Mucosa of rectum (tissue), 2 donors: Measurements from ENCODE around the gene RNF183.

ENCODE experiments used
- H3K27ac ChIP-seq, 2 donors: one replicate each; pipeline ENCODE4 v1.7.0; 2013; ENCODE audit warnings: inconsistent platforms in 2 of 2, low read depth in 2 of 2, low read length in 2 of 2
- H3K27me3 ChIP-seq, 2 donors: one replicate each; pipeline ENCODE4 v1.7.0; 2013; ENCODE audit warnings: low read length in 2 of 2; ENCODE audit not compliant: control insufficient read depth in 2 of 2, insufficient read depth in 2 of 2
- H3K36me3 ChIP-seq, 2 donors: one replicate each; pipeline ENCODE4 v1.7.0; 2013; ENCODE audit warnings: low read length in 2 of 2; ENCODE audit not compliant: control insufficient read depth in 2 of 2, insufficient read depth in 2 of 2
- H3K4me1 ChIP-seq, 2 donors: one replicate each; pipeline ENCODE4 v1.7.0; 2013; ENCODE audit warnings: low read length in 2 of 2, mild to moderate bottlenecking in 1 of 2; ENCODE audit not compliant: control insufficient read depth in 2 of 2, insufficient read depth in 2 of 2
- H3K4me3 ChIP-seq, 2 donors: one replicate each; pipeline ENCODE4 v1.7.0; 2013; ENCODE audit warnings: low read length in 2 of 2
- H3K9ac ChIP-seq, 2 donors: one replicate each; pipeline ENCODE4 v1.7.0; 2013; ENCODE audit warnings: low read length in 2 of 2, low read depth in 1 of 2, mild to moderate bottlenecking in 1 of 2
- H3K9me3 ChIP-seq, 2 donors: one replicate each; pipeline ENCODE4 v1.7.0; 2013; ENCODE audit warnings: low read length in 2 of 2; ENCODE audit not compliant: control insufficient read depth in 2 of 2
- donor health status: healthy.
- donor health status: Normal muscosa, but diverticular disease.

Gene RNF183

DNA sequence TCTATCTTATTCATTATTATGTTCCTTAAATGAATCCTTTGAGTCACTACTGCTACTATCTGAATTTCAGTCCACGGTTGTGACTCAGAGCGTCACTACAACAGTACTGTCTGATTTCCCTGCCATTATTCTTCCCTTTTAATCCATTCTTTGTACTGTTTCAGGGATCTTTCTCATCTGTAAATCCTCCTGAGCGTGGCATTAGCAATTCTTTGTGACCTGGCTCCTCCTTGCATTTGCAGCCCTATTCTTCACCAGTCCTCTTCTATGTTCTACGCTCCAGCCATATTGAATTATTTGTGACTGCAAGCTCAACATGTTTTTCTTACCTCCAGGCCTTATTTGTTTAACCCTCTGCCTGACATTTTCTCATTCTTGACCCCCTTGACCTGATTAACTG lies 21.8 kb downstream of the RNF183 start:
- Histone ChIP-seq H3K27ac (no peak overlapping the region), H3K27me3 (no peaks in the 10 kb centered on the region), H3K9me3 (no peaks in the 10 kb centered on the region), H3K9ac (no peak overlapping the region), H3K36me3 (peaks cover 61 to 76% of the 10 kb centered on the region in 2 donors), H3K4me3 (no peak overlapping the region), H3K4me1 (peaks cover 2% of the 10 kb centered on the region in 2 donors)

DNA sequence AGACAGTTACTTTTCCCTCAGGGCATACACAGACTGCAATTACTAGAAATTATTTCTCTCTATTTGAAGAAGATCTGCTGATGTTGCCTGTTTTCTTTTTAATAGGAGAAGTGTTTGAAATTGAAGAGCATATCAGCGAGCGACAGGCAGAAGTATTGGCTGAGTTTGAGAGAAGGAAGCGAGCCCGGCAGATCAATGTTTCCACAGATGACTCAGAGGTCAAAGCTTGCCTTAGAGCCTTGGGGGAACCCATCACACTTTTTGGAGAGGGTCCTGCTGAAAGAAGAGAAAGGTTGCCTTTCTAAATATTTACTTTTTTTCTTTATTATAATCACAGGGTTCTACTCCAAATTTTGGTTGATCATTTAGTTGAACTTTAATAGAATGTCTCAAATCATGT lies 24.3 kb downstream of the RNF183 start:
- Histone ChIP-seq H3K9me3 (no peaks in the 10 kb centered on the region), H3K36me3 (peaks cover 41 to 55% of the 10 kb centered on the region in 2 donors), H3K4me3 (no peak overlapping the region), H3K27me3 (no peaks in the 10 kb centered on the region), H3K4me1 (peaks cover 5 to 11% of the 10 kb centered on the region in 2 donors), H3K27ac (no peak overlapping the region), H3K9ac (no peak overlapping the region)

DNA sequence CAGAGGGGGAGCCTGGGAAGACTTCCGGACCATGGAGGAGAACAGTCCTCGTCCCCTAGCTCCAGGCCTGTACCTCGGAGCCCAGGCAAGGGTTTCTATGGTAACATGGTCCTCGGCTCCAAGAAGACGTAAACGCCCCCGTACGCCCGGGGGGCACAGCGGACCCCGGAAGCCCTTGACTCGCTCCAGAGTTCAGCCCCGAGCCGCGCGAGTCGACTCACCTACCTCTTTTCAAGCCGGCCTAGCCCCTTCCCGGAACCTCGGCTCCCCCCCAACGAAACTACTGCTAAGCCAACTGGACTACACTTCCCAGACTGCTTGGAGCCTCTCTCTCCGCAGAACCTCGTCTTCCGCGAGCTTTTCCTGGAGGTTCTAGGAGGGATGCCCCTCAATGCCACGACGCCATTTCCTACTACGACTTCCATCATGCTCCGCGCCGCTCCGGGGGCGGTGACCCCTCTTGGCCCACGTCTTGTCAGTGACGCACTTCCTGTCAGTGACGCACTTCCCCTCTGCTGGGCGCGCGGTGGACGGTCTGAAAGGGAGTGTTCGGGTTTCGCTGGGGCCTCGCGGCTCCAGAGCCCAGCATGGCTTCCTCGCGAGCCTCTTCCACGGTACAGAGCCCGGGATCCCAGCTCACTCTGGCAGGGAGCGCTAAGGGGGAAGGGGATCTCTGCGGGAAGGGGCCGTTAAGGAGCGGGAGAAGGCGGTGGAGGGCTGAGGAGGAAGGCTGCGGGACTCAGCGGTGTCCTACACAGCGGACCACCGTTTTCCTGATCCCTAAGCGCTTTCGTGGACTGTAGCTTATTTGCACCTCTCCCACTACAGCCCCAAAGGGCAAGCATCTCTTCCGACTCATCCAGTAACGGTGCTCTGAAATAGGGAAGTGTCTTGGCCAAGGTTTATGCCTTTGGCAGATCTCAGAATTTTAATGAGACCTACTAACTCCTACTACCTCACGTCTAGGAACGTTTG lies 27.7 kb downstream of the RNF183 start, which contains the start of the genes CDC26 and PRPF4:
Gene CDC26, minus strand, starts transcription at position 416 of the 975 bp plus-strand sequence. CDS start 3,065 bp downstream, outside the sequence.
Gene PRPF4, plus strand, starts transcription at position 502 of the 975 bp plus-strand sequence. Its CDS starts 86 bp downstream, at position 588.
- peaks cover 36 to 49% of the 10 kb centered on the region in 2 donors for H3K36me3 ChIP-seq
- H3K9ac ChIP-seq, result peak within 1 kb of the TSS; percentile 94 to 99
- H3K27me3 ChIP-seq, result no peaks in the 10 kb centered on the region
- H3K4me3 ChIP-seq, result peak within 1 kb of the TSS; percentile 99
- peaks cover 5 to 11% of the 10 kb centered on the region in 2 donors for H3K4me1 ChIP-seq
- no peaks in the 10 kb centered on the region for H3K9me3 ChIP-seq
- H3K27ac ChIP-seq, result peak within 1 kb of the TSS; percentile 91 to 95

DNA sequence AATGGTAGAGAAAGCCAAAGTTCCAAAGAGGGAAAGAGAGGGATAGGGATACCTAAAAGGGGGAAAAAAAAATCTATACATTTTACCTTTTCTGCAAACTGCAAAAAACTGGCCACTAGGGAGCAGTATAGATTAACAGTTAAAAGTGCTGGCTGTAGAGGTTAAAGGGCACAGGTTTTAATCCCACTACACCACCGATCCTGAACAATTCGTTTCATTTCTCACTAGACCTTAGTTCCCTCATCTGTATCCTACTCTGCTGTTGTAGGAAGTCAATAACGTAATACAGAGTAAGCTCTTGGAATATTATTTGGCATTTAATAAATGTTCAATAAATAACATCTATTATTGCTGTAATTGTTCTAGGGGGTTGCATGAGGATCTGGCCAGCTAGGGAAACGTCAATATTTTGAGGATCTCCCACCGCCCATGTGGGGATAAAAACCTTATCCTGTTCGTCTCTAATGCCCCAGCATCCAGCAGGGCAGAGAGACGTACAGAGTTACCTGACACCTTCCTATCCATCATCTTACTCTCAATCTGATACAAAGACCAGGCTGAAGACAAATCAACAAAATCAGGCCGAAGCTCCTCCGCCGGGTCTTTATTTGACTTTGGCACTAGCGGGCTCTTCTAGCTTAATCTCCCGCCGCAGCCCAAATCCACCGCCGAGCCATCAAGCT lies 28.6 kb downstream of the RNF183 start:
- no peaks in the 10 kb centered on the region for H3K27me3 ChIP-seq
- H3K36me3 ChIP-seq, result peaks cover 35 to 48% of the 10 kb centered on the region in 2 donors
- H3K4me3 ChIP-seq, result peak overlapping the region; percentile 99
- peaks cover 5 to 17% of the 10 kb centered on the region in 2 donors for H3K4me1 ChIP-seq
- peak overlapping the region; percentile 94 to 99 for H3K9ac ChIP-seq
- no peaks in the 10 kb centered on the region for H3K9me3 ChIP-seq
- H3K27ac ChIP-seq, result peak overlapping the region; percentile 91 to 95

DNA sequence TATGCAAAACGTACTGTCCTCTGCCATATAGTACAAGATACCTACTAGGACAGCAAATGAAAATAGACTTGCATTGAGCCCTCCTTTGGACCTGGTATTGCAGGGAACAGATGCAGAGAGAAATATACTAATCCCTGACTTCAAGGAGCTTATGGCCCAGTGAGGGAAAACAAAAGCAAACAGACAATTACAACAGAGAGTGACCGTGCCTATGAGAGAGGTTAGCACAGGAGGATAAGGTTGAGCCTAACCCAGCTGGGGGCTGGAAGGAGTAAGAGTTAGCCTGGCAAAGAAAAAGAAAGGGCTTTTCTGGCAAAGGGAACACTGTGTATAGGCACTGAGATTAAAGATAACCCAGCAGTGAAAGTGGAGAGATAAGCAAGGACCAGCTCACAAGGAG lies 33.3 kb downstream of the RNF183 start:
- Histone ChIP-seq H3K4me1 (peaks cover 0 to 19% of the 10 kb centered on the region in 2 donors), H3K27ac (no peak overlapping the region), H3K4me3 (no peak overlapping the region), H3K9me3 (no peaks in the 10 kb centered on the region), H3K36me3 (peaks cover 28 to 41% of the 10 kb centered on the region in 2 donors), H3K27me3 (no peaks in the 10 kb centered on the region), H3K9ac (no peak overlapping the region)

DNA sequence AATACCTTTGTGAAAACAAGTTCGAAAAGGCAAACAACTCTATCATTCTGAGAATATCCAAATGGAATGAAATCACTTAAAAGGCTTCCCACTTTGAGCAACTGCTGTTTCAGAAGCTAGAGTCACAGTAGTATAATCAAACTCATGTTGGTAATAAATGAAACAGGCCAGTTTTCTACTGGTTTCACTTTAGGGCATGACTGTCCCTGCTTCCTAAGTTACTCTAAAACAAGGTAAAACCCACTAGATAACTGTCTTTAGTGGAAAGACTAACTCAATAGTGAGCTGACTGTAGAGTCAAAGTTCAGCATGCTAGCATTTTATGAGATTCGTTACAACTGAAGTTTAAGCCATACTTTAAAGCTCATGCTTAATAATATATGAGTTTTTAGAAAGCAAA lies 33.8 kb downstream of the RNF183 start:
- no peaks in the 10 kb centered on the region for H3K9me3 ChIP-seq
- peaks cover 0 to 17% of the 10 kb centered on the region in 2 donors for H3K4me1 ChIP-seq
- H3K27ac ChIP-seq, result no peak overlapping the region
- H3K27me3 ChIP-seq, result no peaks in the 10 kb centered on the region
- H3K9ac ChIP-seq, result no peak overlapping the region
- H3K36me3 ChIP-seq, result peaks cover 28 to 44% of the 10 kb centered on the region in 2 donors
- H3K4me3 ChIP-seq, result no peak overlapping the region

DNA sequence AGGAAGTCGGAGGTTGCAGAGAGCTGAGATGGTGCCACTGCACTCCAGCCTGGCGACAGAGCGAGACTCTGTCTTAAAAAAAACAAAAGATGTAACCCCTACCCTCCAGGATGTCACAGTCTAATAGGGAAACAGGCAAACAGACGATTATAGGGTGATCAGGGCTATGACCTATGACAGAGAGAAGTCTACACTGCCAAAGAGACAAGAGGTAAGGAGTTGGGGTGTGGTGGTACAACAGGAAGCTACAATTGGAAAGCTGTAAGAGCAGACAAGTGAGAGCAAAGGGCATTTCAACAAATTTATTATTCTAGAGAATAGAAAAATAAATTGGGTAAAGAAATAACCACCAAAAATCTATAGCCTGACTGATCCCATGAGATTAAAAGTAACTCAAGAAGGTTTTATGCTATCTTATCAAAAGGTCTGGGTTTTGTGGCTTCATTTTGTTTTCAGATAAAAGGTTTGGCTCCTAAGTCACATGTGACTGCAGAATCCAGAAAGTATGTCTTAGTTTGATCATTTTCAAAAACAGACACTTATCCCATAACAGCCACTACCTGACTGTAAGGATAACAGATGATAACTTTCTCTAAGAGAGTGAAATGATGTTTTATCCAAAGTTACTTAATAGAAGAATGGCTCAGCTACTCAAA lies 35.1 kb downstream of the RNF183 start:
- Histone ChIP-seq H3K36me3 (peaks cover 28 to 43% of the 10 kb centered on the region in 2 donors), H3K9me3 (no peaks in the 10 kb centered on the region), H3K4me1 (peaks cover 0 to 14% of the 10 kb centered on the region in 2 donors), H3K27ac (no peak overlapping the region), H3K9ac (no peak overlapping the region), H3K27me3 (no peaks in the 10 kb centered on the region), H3K4me3 (no peak overlapping the region)

DNA sequence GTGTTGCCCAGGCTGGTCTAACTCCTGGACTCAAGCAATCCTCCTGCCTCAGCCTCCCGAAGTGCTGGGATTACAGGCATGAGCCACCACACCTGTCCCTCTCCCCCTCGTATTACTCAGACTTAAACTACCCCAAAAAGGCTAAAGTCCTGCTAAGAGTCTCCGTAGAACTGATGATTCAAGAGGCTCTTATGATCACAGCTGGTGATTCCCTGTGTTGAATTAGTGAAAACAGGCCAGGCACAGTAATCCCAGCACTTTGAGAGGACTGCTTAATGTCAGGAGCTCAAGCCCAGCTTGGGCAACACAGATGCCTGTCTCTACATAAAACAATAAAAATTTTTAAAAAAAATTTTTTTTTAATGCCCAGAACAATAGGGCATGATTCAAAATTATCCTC lies 37.0 kb downstream of the RNF183 start:
- Histone ChIP-seq H3K9ac (no peak overlapping the region), H3K27ac (no peak overlapping the region), H3K27me3 (no peaks in the 10 kb centered on the region), H3K4me3 (no peak overlapping the region), H3K4me1 (peaks cover 0 to 17% of the 10 kb centered on the region in 2 donors), H3K36me3 (peaks cover 18 to 34% of the 10 kb centered on the region in 2 donors), H3K9me3 (no peaks in the 10 kb centered on the region)

DNA sequence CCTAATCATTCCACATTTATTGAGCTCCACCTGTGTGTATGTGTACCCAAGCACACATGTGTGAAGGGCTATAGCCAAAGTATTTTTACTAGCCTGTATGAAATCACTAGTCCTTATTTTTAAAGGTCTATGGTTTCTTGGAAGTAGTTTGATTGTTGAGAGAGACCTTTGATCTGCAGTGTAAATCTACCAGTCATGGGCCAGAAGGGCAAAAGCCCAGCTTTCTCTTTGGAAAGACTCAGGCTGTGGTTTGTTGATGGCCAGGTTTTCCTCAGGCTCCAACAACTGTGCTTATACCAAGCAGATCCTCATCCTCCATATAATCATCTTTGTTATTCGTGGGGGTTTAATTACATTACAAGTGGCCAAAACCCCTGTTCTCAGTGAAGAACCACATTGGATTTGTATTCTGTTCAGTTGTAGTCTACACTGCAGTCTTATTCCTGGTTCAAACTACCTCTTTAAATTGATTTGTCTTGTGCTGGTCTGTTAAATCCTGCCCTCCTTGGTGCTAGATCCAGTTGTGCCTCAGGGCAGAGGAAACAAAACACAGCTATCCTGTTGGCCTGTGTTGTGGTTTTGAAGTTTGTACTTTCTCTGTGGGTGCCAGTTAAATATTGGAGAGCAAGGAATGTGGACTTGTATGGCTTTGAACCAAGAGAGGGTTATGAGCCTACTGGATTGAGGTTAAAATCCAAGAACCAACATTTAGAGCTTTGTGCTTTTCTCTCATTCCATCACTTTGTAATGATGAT lies 41.1 kb downstream of the RNF183 start:
- Histone ChIP-seq H3K27ac (no peak overlapping the region), H3K9ac (no peak overlapping the region), H3K9me3 (no peaks in the 10 kb centered on the region), H3K4me3 (no peak overlapping the region), H3K36me3 (peaks cover 12 to 26% of the 10 kb centered on the region in 2 donors), H3K27me3 (no peaks in the 10 kb centered on the region), H3K4me1 (peaks cover 0 to 6% of the 10 kb centered on the region in 2 donors)
